ENCODE measurements around the gene DENND4C. TPM values are rescaled to one million over a fixed set of nuclear protein-coding genes. Genes with fewer than 3 reads are reported as not detected.
"Not testable (repeated sequence)": the region's sequence is repeated elsewhere in the genome, so short reads cannot be mapped to it uniquely, and the experiment has no call there.

Gene DENND4C
- total RNA-seq, 1 experiment from 2014 or later, result 28.1 TPM

DNA sequence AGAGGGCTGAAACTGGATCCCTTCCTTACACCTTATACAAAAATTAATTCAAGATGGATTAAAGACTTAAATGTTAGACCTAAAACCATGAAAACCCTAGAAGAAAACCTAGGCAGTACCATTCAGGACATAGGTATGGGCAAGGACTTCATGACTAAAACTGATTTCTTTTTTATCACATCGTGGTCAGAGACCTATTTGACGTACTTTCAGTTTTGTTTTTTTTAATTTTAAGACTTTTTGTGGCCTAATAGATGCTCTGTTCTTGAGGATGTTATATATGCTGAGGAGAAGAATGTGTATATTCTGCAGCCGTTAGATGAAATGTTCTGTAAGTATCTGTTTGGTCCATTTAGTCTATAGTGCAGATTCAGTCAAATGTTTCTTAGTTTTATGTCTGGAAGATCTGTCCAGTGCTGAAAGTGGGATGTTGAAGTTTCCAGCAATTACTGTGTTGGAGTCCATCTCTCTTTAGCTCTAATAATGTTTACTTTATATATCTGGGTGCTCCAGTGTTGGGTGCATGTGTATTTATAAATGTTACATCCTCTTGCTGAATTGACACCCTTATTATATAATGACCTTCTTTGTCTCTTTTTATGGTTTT lies 36.4 kb downstream of the DENND4C start:
- not testable (repeated sequence) for DNase-seq (ENCODE audit: low spot score)

DNA sequence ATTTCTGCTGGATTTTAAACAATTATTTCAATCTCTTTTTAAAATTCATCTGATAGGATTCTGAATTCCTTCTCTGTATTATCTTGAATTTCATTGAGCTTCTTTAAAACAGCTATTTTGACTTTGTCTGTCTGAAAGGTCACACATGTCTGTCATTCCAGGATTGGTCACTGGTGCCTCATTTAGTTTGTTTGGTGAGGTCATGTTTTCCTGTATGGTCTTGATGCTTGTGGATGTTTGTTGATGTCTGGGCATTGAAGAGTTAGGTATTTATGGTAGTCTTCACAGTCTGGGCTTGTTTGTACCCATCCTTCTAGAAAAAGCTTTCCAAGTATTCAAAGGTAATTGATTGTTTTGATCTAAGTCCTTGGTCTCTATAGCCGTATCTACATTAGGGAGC lies 39.1 kb downstream of the DENND4C start:
- no peak for DNase-seq (ENCODE audit: low spot score)

DNA sequence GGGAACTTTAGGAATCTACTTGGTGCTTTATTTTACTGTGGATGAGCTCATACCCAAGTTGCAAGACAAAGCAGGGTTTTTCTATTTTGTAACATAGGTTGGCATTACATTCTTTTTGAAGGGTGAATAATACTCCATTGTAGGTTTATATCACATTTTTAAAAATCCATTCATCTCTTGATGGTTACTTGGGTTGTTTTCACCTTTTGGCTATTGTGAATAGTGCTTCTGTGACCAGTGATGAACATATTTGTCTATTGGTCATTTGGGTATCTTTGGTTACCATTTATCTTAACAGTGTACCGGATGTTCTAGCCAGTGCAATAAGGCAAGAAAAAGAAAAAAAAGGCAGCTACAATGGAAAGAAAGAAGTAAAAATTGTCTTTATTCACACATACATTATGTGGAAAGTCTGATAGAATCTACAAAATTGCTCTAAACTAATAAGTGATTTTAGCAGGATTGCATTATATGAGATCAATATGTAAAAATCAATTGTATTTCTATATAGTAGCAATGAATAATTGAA lies 40.0 kb downstream of the DENND4C start:
- no peak for DNase-seq (ENCODE audit: low spot score)

DNA sequence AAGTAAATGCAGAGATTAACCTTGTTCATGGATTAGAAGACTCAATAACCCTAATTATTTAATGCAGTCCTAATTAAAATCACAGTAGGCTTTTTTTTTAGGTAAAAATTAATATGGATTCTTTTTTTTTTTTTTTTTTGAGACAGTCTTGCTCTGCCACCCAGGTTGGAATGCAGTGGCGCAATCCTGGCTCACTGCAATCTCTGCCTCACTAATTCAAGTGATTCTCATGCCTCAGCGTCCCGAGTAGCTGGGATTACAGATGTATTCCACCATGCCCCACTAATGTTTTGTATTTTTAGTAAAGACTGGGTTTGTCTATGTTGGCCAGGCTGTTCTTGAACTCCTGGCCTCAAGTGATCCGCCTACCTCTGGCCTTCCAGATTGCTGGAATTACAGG lies 40.6 kb downstream of the DENND4C start:
- DNase-seq (ENCODE audit: low spot score), result no peak

DNA sequence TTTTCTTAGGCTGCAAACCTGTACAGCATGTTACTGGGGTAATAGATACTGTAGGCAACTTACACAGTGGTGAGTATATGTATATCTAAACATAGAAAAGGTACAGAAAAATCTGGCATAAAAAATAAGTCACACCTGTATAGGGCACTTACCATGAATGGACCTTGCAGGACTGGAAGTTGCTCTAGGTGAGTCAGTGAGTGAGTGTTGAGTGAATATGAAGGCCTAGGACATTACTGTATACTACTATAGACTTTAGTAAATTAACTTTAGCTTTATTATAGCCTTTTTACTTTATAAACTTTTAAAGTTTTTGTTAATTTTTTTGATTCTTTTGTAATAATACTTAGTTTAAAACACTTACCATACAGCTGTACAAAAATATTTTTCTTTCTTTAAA lies 51.3 kb downstream of the DENND4C start:
- DNase-seq (ENCODE audit: low spot score), result no peak

DNA sequence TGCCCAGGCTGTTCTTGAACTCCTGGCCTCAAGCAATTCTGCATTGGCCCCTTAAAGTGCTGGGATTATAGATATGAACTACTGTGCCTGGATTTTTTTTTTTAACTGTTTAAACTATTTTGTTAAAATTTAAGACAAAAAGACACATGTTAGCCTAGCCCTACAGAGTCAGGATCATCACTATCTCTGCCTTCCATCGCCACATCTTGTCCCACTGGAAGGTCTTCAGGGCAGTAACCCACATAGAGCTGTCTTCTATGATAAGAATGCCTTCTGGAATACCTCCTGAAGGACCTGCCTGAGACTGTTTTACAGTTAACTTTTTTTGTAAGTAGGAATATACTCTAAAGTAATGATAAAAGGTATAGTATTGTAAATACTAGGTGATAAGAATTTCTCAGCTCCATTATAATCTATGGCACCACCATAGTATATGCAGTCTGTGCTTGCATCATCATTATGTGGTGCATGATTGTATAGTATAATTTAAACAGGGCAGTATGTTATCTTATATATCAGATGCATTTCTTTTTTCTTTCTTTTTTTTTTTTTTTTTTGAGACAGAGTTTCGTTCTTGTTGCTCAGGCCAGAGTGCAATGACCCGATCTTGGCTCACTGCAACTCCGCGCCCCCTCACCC lies 52.7 kb downstream of the DENND4C start:
- no peak for DNase-seq (ENCODE audit: low spot score)

DNA sequence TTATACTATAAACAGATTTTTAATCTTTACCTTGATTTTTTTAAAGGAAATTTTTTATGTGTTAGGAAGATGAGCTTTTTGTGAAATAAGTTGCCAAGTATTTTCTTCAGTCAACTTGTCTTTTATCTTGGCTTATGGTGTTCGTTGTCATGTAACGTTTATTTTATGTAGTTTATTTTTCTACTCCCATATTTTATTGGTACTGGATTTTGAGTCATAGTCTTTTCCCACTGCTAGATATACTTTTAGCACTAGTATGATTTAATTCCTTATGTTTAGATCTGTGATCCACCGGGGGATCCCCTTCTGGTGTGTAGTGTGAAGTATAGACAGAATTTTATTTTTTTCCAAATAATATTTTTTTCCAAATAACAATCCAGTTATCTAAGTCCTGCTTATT lies 54.2 kb downstream of the DENND4C start:
- no peak for DNase-seq (ENCODE audit: low spot score)

DNA sequence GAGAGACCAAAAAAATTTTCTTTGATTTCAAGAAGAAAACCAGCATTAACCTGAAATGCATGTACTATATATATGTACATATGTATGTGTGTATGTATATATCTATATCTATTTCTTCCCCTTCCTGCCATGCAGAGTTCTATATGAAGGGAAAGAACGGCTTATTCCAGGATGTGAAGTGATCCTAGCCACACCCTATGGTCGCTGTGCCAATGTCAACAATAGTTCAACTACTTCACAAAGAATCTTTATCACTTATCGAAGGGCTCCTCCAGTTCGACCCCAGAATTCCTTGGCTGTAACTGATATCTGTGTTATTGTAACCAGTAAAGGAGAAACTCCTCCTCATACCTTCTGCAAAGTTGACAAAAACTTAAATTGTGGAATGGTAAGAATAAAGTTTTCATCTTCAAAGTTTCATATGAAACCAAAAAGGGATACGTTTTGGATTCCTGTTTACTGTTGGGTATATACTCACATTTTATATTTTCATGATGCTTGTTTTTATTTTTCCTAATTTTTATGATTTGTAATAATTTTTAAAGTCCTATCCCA lies 56.2 kb downstream of the DENND4C start:
- DNase-seq (ENCODE audit: low spot score), result peak; percentile 34

DNA sequence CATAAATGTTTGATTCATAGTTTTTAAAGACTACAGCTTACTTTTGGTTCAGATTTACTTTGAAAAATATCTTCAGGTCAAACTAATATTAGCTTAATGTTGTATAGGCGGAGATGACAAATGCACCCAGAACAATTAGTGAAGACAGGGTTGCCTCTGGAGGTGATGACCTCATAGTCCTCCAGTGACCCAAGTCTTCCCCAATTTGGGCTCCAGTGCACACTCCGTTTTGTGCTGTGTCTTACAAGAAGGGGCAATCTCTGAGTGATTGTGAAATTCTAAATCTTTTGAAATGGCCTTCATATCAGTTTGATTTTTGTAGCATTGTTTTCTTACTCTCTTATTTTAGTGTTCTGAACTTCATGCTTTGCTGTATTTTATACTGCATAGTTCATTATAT lies 57.6 kb downstream of the DENND4C start:
- DNase-seq (ENCODE audit: low spot score), result no peak

DNA sequence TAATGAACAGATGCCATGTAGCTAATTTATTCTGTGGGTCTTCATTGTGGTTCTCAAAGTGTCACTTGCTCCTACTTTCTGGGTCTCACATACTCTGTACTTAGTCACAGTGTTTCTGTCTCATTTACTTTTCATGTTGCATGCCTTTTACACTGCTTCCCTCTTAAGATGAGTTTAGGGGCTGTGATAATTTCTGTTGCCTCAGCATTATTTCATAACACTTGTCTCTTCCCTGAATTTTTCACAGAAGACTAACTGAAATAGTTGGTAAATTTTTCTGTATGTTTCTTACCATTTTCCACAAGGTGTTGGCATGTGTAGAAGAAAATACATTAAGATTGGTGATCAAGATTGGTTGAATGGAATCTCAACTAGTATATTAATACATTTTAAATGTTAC lies 59.6 kb downstream of the DENND4C start:
- no peak for DNase-seq (ENCODE audit: low spot score)

DNA sequence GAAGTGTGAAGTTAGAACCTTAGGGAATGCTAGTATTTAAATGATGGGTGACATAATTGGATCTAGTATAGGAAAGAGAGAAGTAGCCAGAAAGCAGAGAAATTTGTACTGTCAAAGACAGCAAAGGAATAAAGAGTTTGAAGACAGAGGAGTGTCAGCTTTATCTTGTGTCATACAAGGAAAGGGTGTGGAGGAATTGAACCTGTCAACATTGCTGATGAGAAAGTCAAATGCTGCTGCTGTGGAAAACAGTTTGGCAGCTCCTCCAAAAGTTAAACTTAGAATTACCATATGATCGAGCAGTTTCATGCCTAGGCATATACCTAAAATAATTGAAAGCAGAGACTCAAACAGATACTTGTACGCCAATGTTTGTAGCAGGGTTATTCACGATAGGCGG lies 63.7 kb downstream of the DENND4C start:
- no peak for DNase-seq (ENCODE audit: low spot score)

DNA sequence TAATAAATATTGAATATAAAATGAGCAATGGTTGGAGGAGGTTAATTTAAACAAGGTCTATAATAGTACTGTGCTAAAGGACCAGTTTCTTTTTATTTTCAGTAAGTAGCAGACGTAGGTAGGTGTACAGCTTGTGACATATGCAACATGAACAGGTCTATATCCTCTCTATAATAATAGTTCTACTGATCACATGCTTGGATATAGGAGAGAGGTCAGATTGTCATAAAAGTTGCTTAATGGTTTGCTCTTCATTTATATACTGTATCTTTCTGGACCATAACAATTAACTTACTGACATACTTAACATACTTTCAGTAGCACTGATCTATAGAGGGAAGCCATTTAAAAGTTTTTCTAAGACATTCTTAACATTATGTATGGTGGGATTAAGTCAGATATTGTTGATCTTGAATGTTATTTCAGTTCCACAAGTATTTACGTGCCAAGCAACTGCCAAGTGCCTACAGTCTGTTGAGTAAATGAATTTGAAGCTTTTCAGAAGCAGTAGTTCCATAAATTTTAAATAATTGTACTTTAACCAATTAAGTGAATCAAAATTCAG lies 68.0 kb downstream of the DENND4C start:
- DNase-seq (ENCODE audit: low spot score), result no peak

DNA sequence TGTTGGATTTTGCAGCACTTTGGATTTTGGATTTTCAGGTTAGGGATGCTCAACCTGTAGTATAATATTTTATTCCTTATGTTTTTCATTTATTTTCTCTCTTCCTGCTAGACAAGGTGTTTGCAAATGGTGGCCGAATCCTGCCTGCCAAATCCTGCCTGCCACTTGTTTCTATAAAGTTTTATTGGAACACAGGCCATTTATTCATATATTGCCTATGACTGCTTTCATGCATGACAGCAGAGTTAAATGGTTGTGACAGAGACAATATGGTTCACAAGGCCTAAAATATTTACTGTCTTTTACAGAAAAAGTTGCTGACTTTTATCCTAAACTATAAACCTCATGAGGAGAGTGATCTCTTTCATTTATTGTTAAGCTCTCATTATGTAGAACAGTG lies 72.7 kb downstream of the DENND4C start:
- no peak for DNase-seq (ENCODE audit: low spot score)

DNA sequence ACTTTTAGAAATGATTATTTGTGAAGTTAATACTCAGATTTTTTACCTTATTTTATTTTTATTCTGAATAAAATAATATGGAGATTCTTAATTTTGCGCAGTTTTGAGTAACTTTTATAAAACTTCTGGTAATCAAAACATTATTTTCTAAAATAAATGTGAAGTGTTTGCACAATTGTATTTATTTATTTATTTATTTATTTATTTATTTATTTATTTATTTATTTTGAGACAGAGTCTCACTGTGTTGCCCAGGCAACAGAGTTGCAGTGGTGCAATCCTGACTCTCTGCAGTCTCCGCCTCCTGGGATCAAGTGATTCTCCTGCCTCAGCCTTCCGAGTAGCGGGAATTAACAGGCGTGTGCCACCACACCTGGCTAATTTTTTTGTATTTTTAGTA lies 76.1 kb downstream of the DENND4C start:
- DNase-seq (ENCODE audit: low spot score), result no peak

DNA sequence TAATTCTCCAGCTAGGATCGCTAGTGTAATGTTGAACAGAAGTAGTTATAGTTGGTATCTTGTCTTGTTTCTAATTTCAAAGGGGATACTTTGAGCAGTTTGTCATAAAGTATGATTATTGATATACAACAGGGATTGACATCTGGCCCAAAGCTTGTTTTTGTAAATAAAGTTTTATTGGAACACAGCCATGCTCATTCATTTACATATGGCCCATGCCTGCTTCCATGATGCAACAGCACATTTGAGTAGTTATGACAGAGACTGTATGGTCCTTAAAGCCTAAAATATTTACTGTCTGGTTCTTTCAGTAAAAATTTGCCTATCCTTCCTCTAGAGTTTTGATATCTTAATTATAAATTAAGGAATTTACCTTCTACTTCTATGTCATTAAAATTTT lies 79.8 kb downstream of the DENND4C start:
- no peak for DNase-seq (ENCODE audit: low spot score)

DNA sequence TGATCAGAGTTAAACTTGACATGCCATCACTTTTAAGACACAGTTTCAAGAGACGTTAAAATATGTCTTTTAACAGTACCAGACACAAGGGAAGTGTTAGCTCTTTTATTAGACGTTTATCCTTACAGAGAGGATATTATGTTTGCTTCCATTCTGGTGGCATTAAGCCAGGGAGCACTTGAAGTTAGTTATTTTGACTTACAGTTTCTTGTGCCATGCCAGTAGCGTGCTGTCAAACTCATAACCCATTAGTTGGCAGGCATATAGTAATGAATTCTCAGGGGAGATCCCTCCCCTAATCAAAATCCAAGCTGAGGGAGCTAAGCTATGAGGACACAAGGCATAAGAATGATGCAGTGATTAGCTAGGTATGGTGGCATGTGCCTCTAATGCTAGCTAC lies 83.1 kb downstream of the DENND4C start:
- no peak for DNase-seq (ENCODE audit: low spot score)

DNA sequence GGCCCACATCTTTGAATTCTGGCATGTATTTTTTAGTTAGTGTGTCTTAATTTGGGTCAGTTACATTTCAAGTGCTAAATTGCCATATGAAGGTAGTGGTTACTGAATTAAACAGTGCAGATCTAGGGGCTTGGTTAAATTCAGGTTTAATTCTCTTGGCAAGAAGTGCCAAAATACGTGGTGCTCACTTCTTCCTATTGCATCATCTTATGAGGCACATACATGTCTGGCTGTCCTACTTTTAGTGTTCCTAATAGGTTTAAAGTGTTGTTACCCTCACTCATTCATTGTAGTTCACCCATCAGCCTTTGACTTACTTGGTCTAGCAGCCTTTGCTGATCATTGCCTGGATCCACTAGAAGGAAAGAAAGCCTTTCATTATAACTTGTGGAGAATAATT lies 90.0 kb downstream of the DENND4C start:
- DNase-seq (ENCODE audit: low spot score), result no peak

DNA sequence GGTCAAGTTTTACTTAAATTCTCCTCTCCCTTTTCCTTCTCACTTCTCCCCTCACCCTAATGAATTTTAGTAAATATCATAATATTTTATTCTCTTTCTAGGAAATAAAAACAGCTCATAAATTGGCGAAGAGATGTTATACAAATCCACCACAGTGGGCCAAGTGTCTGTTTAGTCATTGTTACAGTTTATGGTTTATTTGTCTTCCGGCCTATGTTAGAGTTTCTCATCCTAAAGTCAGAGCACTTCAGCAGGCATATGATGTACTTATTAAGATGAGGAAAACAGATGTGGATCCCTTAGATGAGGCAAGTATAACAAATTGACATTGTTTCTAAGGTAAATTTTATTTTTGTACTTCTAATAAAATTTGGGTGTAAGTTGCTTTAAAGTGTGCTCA lies 101.4 kb downstream of the DENND4C start:
- no peak for DNase-seq (ENCODE audit: low spot score)

DNA sequence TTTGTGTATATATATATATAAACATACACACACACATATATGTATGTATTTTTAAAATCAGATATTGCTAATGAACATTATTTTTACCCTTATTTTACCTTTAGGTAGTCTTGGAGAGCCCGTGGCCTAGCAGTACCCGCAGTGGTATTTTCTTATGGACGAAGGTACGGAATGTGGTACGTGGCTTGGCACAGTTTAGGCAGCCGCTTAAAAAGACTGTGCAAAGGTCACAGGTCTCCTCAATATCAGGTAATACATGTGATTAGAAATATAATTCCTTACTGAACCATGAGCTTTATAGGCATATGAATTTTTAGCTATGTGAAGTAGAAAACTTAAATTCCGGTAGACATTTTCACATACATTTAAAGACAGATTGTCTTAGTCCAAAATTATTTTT lies 105.7 kb downstream of the DENND4C start:
- DNase-seq (ENCODE audit: low spot score), result no peak

DNA sequence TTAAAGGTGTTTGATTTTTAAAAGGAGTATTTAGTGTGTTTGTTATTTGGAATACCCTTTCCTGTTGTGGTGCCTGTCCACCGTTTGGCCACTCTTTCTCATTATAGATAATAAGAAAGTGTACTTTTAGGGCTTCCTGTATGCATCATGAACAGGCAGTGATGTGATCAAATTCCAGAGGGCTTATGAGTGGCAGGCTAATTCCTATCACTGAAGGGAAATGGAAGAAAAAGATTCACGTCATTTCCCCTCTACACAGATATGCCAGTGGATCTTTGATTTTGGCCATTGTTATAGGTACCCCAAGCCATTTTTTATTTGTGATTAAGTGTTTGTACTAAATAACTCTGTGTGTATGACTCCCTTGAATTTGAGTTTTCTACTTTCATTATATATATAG lies 112.5 kb downstream of the DENND4C start:
- no peak for DNase-seq (ENCODE audit: low spot score)

DNA sequence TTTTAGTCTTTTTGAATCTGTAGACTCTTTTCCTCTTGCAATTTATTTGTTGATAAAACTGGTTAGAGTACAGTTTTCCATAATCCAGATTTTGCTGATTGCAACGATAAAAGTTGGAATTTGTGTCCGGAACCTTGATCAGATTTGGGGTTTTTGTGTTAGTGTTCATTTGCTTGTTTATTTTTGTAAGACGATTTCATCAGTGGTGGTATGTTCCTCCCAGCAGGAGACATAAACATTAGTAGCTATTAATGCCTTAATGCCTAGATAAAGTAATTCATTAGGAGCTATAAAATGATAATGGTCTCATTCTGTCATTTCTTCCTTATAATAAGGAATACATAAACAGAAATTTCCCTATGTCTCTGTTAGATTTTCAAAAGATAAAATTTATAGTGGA lies 128.2 kb downstream of the DENND4C start:
- DNase-seq (ENCODE audit: low spot score), result no peak

DNA sequence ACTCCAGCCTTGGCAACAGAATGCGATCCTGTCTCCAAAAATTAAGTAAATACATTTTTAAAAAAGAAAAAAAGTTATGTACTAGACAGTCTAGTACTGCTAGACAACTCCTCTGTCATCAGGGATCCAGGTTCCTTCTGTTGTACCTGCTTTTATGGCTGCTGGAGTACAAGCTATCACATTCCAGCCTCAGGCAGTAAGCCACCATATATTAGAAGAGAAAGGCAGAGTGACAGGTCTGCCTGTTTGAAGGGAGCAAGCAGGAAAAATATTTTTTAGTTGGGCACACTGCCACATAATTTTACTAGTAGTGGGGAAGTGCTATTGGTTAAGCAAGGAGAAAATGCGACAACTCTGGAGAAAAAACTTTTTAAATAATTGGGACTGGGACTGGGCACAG lies 138.6 kb downstream of the DENND4C start:
- DNase-seq (ENCODE audit: low spot score), result no peak

DNA sequence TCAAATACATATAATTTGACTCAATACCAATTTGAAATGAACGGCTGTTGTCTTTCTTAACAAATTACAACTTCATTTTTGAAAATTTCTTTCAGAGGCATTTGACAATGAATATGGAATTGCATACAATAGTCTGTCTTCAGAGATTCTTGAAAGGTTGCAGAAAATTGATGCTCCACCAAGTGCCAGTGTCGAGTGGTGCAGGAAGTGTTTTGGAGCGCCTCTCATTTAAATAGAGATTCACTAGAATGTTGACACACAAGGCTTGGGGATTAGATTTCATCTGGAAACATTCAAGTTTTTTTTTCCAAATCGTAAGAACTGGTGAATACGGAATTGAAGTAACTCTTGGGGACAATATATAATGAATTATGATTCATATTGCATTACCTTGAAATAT lies 141.4 kb downstream of the DENND4C start:
- DNase-seq (ENCODE audit: low spot score), result peak; percentile 26

Measured in HT-29 (cell line).